ENCODE data around the gene ZNF536. TPM values are rescaled to one million over a fixed set of nuclear protein-coding genes. Genes with fewer than 3 reads are reported as not detected.

ZNF536 gene
- total and polyA plus RNA-seq, 9 of the 15 experiments (the other 6 are each of a cell fraction or from before 2014, with no cell fraction given): not detected

DNA sequence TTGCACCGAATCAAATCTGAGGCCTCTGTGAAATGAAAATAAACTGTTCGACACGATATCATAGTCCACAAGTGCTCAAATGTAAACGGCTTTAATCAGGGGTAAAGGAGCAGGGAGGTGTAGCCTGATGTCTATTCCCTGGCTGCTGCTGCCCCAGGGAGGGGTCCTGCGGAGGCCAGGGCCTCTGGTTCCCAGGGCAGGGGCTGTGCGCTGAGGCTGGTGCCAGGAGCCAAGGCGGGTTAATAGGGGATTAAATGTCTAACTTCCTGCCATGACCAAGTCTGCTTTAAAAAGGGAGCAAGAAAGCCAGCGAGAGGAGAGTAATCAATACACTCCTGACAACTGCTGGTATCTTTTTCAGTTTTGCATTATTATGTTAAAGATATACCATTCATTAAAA, 59.4 kb downstream of the ZNF536 start (continued):
- TF ChIP-seq, protein P1, sequence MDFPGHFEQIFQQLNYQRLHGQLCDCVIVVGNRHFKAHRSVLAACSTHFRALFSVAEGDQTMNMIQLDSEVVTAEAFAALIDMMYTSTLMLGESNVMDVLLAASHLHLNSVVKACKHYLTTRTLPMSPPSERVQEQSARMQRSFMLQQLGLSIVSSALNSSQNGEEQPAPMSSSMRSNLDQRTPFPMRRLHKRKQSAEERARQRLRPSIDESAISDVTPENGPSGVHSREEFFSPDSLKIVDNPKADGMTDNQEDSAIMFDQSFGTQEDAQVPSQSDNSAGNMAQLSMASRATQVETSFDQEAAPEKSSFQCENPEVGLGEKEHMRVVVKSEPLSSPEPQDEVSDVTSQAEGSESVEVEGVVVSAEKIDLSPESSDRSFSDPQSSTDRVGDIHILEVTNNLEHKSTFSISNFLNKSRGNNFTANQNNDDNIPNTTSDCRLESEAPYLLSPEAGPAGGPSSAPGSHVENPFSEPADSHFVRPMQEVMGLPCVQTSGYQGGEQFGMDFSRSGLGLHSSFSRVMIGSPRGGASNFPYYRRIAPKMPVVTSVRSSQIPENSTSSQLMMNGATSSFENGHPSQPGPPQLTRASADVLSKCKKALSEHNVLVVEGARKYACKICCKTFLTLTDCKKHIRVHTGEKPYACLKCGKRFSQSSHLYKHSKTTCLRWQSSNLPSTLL (IDR thresholded peaks at IDR 0.05): no peak

DNA sequence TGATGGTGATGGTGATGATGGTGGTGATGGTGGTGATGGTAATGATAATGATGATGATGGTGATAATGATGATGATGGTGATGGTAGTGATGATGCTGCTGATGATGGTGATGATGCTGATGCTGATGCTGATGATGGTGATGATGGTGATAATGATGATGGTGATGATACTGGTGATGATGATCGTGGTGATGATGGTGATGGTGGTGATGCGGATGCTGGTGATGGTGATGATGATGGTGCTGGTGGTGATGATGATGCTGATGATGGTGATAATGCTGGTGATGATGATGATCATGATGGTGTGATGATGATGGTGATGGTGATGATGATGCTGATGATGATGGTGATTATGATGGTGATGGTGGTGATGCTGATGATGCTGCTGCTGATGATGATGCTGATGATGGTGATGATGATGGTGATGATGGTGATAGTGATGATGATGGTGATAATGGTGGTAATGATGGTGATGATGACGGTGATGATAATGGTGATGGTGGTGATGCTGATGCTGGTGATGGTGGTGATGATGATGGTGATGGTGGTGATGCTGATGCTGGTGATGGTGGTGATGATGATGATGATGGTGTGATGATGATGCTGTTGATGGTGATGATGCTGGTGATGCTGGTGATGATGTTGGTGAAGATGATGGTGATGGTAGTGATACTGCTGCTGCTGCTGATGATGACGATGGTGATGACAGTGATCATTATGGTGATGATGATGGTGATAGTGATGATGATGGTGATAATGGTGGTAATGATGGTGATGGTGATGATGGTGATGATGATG, 62.8 kb downstream of the ZNF536 start:
- no TSS peak for BruUV-seq (replicated peaks)
- FAIRE-seq: no peak
- Histone ChIP-seq H4K20me1 (replicated peaks; ENCODE audit: control insufficient read depth, insufficient read depth, low read length) (no peaks in the 10 kb centered on the region), H3K79me2 (ENCODE audit: control insufficient read depth, insufficient read depth, low read length) (no peaks in the 10 kb centered on the region), H3K27ac (ENCODE audit: extremely low read depth, low read depth, low read length) (no peak overlapping the region), H3K9ac (ENCODE audit: insufficient read depth in 1 of 2, low read depth in 2 of 2, low read length in 2 of 2) (no peak overlapping the region), H2AFZ (ENCODE audit: low read depth, low read length) (no peak overlapping the region), H3K9me3 (replicated peaks; ENCODE audit: control insufficient read depth, insufficient read depth, low read depth, low read length) (no peaks in the 10 kb centered on the region), H3K27me3 (ENCODE audit: control insufficient read depth in 2 of 2, insufficient read depth in 2 of 2, low read length in 2 of 2) (no peaks in the 10 kb centered on the region; a peak in 1 of 5 replicates), H3K9me1 (ENCODE audit: control insufficient read depth, insufficient read depth, low read length) (no peaks in the 10 kb centered on the region), H3K4me2 (ENCODE audit: insufficient read depth, low read length) (no peak overlapping the region), H3K4me3 (no peak overlapping the region), H3K36me3 (ENCODE audit: control insufficient read depth, insufficient read depth, low read length) (no peaks in the 10 kb centered on the region), H3K4me1 (replicated peaks in 1 of 2; ENCODE audit: control insufficient read depth in 2 of 2, insufficient read depth in 2 of 2, low read length in 2 of 2) (no peaks in the 10 kb centered on the region)
- TF ChIP-seq HDAC8 (tag; IDR thresholded peaks at IDR 0.05) (no peak), ATF1 (CRISPR knock-in tag; IDR thresholded peaks at IDR 0.05) (no peak), ATF1 (tag; IDR thresholded peaks at IDR 0.05) (peak; percentile 61), ZKSCAN8 (CRISPR knock-in tag; IDR thresholded peaks at IDR 0.05) (no peak), HDAC1 (IDR thresholded peaks at IDR 0.05) (0 out of 4 replicates have a peak, but pooled peaks of 1 of the 2 experiments have one; percentile 32), KDM1A (IDR thresholded peaks at IDR 0.05) (peak; percentile 59 to 66; a peak in 3 of 4 replicates), CTBP1 (IDR thresholded peaks at IDR 0.05; ENCODE audit: borderline replicate concordance) (peak; percentile 78)
- 0% methylated on average over 4 of the region's 4 CpGs for WGBS (ENCODE audit: insufficient coverage, low coverage, missing lambda C conversion rate)
- no peak for ATAC-seq
- in situ Hi-C loops (cut with MboI) (no loop called here), intact Hi-C loops (cut with micrococcal nuclease) (no loop called here)
- ChIA-PET CTCF (ENCODE audit: low intra/inter-chr PET ratio) (no interaction called here), POLR2A (no interaction called here)
- no peak for DNase-seq (ENCODE audit: extremely low read depth in 1 of 4, low spot score in 3 of 4)
